Gastroesophageal sphincter (tissue), 3 donors: ENCODE data around the gene AGXT2.

Experiments
- EP300 ChIP-seq: sonication (generic); formaldehyde crosslinking; IDR thresholded peaks from one replicate; pipeline ENCODE4 v1.6.1; 2017; ENCODE audit warnings: antibody characterized with exemption, mild to moderate bottlenecking
- POLR2A ChIP-seq, 2 donors: fragments of 450-650 bp; IDR thresholded peaks; one replicate each; pipeline ENCODE4 v1.6.1; 2017; ENCODE audit warnings: antibody characterized with exemption in 2 of 2, mild to moderate bottlenecking in 2 of 2, moderate library complexity in 1 of 2
- POLR2AphosphoS5 ChIP-seq: sonication (generic); formaldehyde crosslinking; IDR thresholded peaks from one replicate; pipeline ENCODE4 v1.6.1; 2017; ENCODE audit warnings: antibody characterized with exemption
- TF ChIP-seq, protein P1 (sequence below), 4 experiments: fragments of 200-600 bp in 2 of 4; fragments of 450-650 bp in 2 of 4; sonication (generic) in 1 of 4; IDR thresholded peaks; one replicate each; pipeline ENCODE4 v1.5.1; 2017 to 2019; ENCODE audit warnings: antibody characterized with exemption in 4 of 4, mild to moderate bottlenecking in 2 of 4, moderate library complexity in 2 of 4

DNA sequence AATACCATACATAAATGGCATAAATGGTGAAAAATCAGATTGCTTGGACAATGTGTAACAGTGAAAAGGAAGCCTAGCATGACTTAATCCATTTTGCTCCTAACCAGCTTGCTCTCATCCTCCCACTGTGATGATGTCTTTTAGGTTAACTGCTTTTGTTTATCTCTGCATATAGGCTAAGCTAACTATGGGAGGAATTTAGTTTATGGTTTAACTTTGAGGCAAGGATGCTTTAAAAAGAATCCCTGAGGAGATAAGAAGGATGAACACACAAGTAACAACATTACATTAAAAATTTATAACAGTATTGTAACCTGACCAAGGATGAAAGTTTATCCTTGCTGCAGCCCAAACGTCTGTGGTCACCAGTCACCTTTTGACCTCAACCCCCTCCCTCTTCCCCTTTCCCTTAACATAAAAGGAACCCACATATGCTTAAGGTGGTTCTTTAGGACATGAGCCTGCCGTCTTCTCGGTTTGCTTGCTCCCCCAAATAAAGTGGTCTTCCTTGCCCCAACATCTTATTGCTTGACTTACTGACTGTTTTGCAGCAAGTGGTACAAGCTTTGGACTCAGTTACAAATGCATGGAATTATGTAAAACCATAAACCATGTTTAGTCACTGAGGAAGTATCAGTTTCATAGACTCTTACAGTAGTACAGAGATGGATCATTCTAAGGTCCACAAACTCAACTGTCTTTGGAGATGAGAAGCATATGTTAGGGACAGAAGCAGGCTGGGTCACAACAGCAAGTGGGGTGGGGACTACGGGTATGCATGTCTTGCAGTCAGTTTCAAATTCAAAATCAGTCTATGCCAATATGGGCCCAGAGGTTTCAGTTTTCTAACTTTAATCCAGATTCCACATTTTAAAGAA is 31.3 kb downstream of the AGXT2 start:
- TF ChIP-seq POLR2AphosphoS5: no peak
- TF ChIP-seq, protein P1, sequence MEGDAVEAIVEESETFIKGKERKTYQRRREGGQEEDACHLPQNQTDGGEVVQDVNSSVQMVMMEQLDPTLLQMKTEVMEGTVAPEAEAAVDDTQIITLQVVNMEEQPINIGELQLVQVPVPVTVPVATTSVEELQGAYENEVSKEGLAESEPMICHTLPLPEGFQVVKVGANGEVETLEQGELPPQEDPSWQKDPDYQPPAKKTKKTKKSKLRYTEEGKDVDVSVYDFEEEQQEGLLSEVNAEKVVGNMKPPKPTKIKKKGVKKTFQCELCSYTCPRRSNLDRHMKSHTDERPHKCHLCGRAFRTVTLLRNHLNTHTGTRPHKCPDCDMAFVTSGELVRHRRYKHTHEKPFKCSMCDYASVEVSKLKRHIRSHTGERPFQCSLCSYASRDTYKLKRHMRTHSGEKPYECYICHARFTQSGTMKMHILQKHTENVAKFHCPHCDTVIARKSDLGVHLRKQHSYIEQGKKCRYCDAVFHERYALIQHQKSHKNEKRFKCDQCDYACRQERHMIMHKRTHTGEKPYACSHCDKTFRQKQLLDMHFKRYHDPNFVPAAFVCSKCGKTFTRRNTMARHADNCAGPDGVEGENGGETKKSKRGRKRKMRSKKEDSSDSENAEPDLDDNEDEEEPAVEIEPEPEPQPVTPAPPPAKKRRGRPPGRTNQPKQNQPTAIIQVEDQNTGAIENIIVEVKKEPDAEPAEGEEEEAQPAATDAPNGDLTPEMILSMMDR (IDR thresholded peaks at IDR 0.05): no peak
- TF ChIP-seq POLR2A (IDR thresholded peaks at IDR 0.05): no peak
- TF ChIP-seq EP300: no peak
